Gastrocnemius medialis (tissue), 4 donors: Measurements from ENCODE around the gene PLCL2. TPM values are rescaled to one million over a fixed set of nuclear protein-coding genes. Genes with fewer than 3 reads are reported as not detected.

ENCODE experiments used
- ATAC-seq, 2 donors: fragments of 150-250 bp; one replicate each; pipeline ENCODE4 v1.9.1; 2016
- DNase-seq, 2 donors: peaks; one replicate each; pipeline ENCODE4 v3.0.0-alpha.2; 2019
- H3K27ac ChIP-seq, 4 donors: fragments of 200-600 bp; sonication (generic); 1 replicate in 1 of 4; 2 replicates in 3 of 4; pipeline ENCODE4 v1.5.1; 2016 to 2018; ENCODE audit warnings: mild to moderate bottlenecking in 2 of 4, moderate library complexity in 1 of 4
- H3K27me3 ChIP-seq, 3 donors: fragments of 200-600 bp; sonication (generic) in 2 of 3; 1 replicate in 1 of 3; 2 replicates in 2 of 3; pipeline versions ENCODE4 v1.5.1 to v1.6.0; 2016 to 2019; ENCODE audit warnings: mild to moderate bottlenecking in 1 of 3, moderate library complexity in 1 of 3
- H3K36me3 ChIP-seq, 2 donors: fragments of 200-600 bp; sonication (generic) in 1 of 2; one replicate each; pipeline ENCODE4 v1.5.1; 2017 to 2018
- H3K4me1 ChIP-seq, 2 donors: fragments of 200-600 bp; sonication (generic) in 1 of 2; one replicate each; pipeline ENCODE4 v1.5.1; 2016 to 2017; ENCODE audit warnings: mild to moderate bottlenecking in 2 of 2
- H3K4me3 ChIP-seq, 4 donors: fragments of 200-600 bp; sonication (generic) in 3 of 4; 1 replicate in 1 of 4; 2 replicates in 3 of 4; pipeline ENCODE4 v1.5.1; 2016 to 2019; ENCODE audit warnings: mild to moderate bottlenecking in 2 of 4
- H3K9me3 ChIP-seq, 3 donors: fragments of 200-600 bp; sonication (generic) in 2 of 3; 1 replicate in 1 of 3; 2 replicates in 2 of 3; pipeline ENCODE4 v1.5.1; 2016 to 2019
- POLR2A ChIP-seq, 2 donors: fragments of 450-650 bp; IDR thresholded peaks; one replicate each; pipeline ENCODE4 v1.6.1; 2017; ENCODE audit warnings: antibody characterized with exemption in 2 of 2, mild to moderate bottlenecking in 2 of 2, moderate library complexity in 2 of 2
- in situ Hi-C, 4 donors: fragments of 200-750 bp; cut with MboI; loops; one replicate each; pipeline versions ENCODE4 v1.15.0 to v1.8.0; 2017; ENCODE audit warnings: low sequenced_read_pairs in 4 of 4
- intact Hi-C: fragments of 100-400 bp; cut with DNase I; formaldehyde crosslinking; loops from one replicate; pipeline ENCODE4 v1.15.1; 2023; ENCODE audit warnings: low total_unique reads
- total RNA-seq, 4 donors: library from RNA; depleted of rRNA; stranded (reverse); fragments of >200 nt; gene quantifications; one replicate each; pipeline versions ENCODE4 v1.1.0 to v1.2.3, GENCODE V29; 2016
- TF ChIP-seq, protein P1 (sequence below), 5 experiments: fragments of 450-650 bp in 3 of 5; fragments of 200-600 bp in 2 of 5; sonication (generic) in 2 of 5; IDR thresholded peaks in 4 of 5; conservative IDR thresholded peaks in 1 of 5; 1 replicate in 4 of 5; 2 replicates in 1 of 5; pipeline ENCODE4 v1.5.1; 2016 to 2019; ENCODE audit warnings: antibody characterized with exemption in 5 of 5, mild to moderate bottlenecking in 3 of 5, moderate library complexity in 3 of 5

Gene PLCL2
- total RNA-seq, 4 donors from 2014 or later, result 23.9 to 37.2 (median 32.7) TPM

DNA sequence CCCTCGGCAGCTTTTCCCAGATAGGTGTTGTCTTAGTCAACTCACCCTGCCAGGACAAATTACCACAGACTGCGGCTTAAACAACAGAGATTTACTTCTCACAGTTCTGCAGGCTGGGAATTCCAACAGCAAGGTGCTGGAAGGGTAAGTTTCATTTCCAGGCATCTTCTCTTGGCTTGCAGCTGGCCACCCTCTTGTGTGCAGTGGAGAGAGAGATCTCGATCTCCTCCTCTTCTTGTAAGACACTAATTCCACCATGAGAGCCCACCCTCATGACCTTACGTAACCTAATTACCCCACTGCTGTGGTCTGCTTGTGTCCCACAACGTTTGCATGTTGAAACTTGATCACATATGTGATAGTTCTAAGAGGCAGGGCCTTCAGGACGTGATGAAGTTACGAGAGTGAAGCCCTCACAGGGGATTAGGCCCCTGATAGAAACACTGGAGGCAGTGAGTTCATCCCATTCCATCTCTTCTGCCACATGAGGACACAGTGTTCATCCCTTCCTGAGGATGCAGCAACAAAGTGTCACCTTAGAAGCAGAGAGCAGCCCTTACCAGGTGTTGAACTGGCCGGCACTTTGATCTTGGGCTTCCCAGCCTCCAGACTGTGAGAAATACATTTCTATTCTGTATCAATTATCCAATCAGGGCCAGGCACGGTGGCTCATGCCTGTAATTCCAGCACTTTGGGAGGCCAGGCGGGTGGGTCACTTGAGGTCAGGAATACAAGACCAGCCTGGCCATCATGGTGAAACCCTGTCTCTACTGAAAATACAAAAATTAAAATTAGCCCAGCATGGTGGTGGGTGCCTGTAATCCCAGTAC lies 247.7 kb downstream of the PLCL2 start:
- no peak for TF ChIP-seq POLR2A (IDR thresholded peaks at IDR 0.05)
- TF ChIP-seq, protein P1, sequence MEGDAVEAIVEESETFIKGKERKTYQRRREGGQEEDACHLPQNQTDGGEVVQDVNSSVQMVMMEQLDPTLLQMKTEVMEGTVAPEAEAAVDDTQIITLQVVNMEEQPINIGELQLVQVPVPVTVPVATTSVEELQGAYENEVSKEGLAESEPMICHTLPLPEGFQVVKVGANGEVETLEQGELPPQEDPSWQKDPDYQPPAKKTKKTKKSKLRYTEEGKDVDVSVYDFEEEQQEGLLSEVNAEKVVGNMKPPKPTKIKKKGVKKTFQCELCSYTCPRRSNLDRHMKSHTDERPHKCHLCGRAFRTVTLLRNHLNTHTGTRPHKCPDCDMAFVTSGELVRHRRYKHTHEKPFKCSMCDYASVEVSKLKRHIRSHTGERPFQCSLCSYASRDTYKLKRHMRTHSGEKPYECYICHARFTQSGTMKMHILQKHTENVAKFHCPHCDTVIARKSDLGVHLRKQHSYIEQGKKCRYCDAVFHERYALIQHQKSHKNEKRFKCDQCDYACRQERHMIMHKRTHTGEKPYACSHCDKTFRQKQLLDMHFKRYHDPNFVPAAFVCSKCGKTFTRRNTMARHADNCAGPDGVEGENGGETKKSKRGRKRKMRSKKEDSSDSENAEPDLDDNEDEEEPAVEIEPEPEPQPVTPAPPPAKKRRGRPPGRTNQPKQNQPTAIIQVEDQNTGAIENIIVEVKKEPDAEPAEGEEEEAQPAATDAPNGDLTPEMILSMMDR (IDR thresholded peaks at IDR 0.05 in 4 of 5, conservative IDR thresholded peaks at IDR 0.05 in 1 of 5), result no peak
- DNase-seq, result no peak
- H3K27ac ChIP-seq, result no peak overlapping the region
- no peaks in the 10 kb centered on the region for H3K9me3 ChIP-seq
- no peaks in the 10 kb centered on the region for H3K36me3 ChIP-seq
- H3K4me3 ChIP-seq, result no peak overlapping the region
- intact Hi-C loops, result no loop called here
- H3K27me3 ChIP-seq, result no peaks in the 10 kb centered on the region
- no peaks in the 10 kb centered on the region for H3K4me1 ChIP-seq
- ATAC-seq, result no peak
- in situ Hi-C loops, result no loop called here

DNA sequence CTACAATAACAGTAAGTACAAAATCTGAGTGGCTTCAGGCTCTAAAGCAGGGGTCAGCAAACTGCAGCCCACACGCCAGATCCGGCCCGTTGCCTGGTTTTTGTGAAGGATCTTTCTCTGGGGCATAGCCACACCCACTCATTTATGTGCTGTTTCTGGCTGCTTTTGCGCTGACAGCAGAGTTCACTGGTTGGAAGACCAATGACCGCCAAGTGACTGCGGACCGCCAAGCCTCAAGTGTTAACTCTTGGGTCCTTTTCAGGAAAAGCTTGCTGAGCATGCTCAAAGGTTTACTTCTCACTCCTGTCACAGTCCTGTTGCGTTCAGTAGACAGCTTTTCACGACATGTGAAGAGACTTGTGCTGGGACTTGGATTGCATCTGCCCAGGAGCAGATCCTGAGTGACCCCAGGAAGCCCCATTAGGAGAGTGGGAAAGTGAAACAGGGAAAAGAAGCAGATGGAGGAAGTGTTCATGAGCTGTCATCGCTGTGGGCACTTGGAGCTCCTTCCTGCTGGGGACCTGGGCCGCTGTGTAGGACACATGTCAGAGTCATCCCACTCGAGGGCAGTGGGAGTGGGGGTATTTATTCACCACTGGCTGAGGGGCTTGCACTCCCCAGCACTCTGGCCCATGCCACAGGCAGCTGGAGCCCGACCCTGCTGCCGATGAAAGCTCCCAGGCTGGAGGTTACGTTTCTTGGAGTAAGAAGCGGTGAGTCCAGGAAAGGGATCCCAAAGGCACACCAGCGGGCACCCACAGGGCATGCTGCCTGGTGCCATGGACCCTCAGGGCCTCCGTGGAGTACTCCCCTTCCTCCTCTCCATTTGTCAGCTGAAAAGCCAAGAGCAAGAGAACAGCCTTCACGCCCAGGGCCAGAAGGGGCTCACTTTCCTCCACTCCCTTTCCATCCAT lies 249.1 kb downstream of the PLCL2 start:
- ATAC-seq, result no peak
- no peaks in the 10 kb centered on the region for H3K36me3 ChIP-seq
- no peaks in the 10 kb centered on the region for H3K9me3 ChIP-seq
- no peak for DNase-seq
- no peaks in the 10 kb centered on the region for H3K4me1 ChIP-seq
- H3K27me3 ChIP-seq, result no peaks in the 10 kb centered on the region
- TF ChIP-seq, protein P1 (IDR thresholded peaks at IDR 0.05 in 4 of 5, conservative IDR thresholded peaks at IDR 0.05 in 1 of 5), result no peak
- no peak for TF ChIP-seq POLR2A (IDR thresholded peaks at IDR 0.05)
- in situ Hi-C loops, result no loop called here
- no peak overlapping the region for H3K4me3 ChIP-seq
- intact Hi-C loops, result no loop called here
- H3K27ac ChIP-seq, result no peak overlapping the region

DNA sequence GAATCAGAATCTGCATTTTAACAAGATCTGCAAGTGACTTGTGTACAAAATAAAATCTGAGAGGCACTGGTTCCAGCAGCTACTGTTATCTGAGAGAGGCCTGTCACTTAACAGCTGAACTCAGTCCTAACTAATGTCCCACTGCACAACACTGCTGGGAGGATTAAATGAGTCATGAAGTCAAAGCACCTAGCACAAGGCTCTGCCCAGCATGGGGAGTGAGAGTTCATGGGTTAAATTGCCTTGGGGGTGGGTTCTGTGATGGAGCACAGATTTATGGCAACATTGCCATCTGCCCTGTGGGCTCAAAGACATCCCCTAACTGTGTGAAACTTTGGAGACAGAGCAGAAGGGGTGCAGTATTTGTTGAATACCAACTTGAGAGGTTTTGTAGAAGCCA lies 250.9 kb downstream of the PLCL2 start:
- DNase-seq (no peak), ATAC-seq (no peak)
- no peak for TF ChIP-seq POLR2A (IDR thresholded peaks at IDR 0.05)
- TF ChIP-seq, protein P1 (IDR thresholded peaks at IDR 0.05 in 4 of 5, conservative IDR thresholded peaks at IDR 0.05 in 1 of 5), result no peak
- Histone ChIP-seq H3K4me1 (peaks cover 6 to 9% of the 10 kb centered on the region in 2 donors), H3K9me3 (no peaks in the 10 kb centered on the region), H3K36me3 (no peaks in the 10 kb centered on the region), H3K4me3 (no peak overlapping the region), H3K27me3 (no peaks in the 10 kb centered on the region), H3K27ac (no peak overlapping the region)
- intact Hi-C loops, result no loop called here
- in situ Hi-C loops, result no loop called here

DNA sequence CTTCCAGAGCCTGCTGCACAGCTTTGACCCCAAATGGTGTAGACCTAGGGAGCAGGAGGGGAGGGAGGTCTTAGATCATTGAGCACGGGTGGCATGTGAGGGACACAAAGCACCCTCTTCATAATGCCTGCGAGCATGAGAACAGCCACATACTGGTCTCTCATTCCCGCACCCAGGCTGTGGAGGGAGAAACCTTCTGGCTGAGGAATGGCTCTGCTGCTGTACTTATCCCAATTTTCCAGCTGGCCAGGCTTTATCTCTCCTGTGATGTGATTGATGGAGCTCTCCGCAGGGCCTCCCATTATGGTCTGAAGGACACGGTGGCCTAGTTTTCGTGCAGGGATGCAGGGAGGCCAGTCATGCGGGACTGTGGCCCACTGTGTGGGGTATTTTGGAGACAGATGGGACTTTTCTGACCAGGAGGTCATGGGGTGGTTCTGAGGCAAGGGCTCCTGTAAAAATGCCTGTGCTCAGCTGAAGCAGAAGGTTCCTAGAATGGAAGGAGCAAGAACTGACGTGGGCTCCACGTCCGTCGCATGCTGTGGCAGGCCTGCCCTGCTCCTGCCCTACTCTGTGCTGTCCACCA lies 251.5 kb downstream of the PLCL2 start:
- Histone ChIP-seq H3K4me1 (peaks cover 6 to 10% of the 10 kb centered on the region in 2 donors), H3K4me3 (no peak overlapping the region), H3K27ac (no peak overlapping the region), H3K27me3 (no peaks in the 10 kb centered on the region), H3K9me3 (no peaks in the 10 kb centered on the region), H3K36me3 (no peaks in the 10 kb centered on the region)
- intact Hi-C loops (no loop called here), in situ Hi-C loops (no loop called here)
- no peak for DNase-seq
- no peak for TF ChIP-seq POLR2A (IDR thresholded peaks at IDR 0.05)
- TF ChIP-seq, protein P1 (IDR thresholded peaks at IDR 0.05 in 4 of 5, conservative IDR thresholded peaks at IDR 0.05 in 1 of 5), result no peak
- no peak for ATAC-seq
